ENCODE measurements around the gene ZGLP1.
A peak's percentile ranks its signal among the peaks of the same experiment; 100 is the strongest.

Gene ZGLP1

DNA sequence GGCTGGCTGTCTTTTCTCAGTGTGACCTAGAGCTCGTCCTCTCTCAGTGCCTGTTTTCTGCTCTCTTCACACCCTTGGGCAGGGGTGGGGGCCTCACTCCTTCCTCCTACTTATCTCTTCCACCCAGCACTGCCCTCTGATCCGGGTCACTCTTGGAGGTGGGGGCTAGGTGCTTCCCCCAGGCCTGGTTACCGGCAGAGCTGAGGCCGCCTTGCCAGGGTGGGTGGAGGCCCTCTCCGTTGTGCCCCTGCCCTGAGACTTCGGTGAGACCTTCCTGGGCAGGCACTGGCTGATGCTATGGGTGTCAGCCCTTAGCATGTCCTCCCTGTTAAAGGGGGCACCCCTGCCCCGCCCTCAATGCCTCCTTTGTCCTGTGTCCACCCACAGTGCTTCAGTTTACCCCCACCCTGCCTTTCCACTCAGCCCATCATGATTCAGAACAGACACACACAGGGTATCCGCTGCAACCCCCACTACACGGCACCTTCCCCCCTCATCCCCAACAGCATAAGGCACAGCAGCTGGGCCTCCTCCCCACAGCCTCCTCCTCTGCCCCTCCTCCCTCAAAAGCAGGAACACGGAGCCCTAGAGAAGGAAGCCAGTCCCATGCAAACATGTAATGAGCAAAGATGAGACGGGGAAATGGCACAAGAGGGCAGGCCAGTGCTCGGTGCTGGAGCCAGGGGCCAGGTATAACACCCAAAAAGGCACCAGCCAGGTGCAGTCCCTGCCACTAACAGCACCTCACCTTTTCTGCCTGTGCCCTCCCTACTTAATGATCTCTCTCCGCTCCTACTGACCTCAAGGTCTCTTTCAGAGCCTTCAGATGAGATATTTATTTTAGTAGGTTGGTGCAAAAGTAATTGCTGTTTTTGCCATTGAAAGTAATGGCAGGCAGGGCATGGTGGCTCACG, 9.8 kb downstream of the ZGLP1 start:
- DNase-seq (ENCODE audit: low read depth) = no peak
- H3K4me3 ChIP-seq (ENCODE audit: low read depth, low read length) = no peak overlapping the region

DNA sequence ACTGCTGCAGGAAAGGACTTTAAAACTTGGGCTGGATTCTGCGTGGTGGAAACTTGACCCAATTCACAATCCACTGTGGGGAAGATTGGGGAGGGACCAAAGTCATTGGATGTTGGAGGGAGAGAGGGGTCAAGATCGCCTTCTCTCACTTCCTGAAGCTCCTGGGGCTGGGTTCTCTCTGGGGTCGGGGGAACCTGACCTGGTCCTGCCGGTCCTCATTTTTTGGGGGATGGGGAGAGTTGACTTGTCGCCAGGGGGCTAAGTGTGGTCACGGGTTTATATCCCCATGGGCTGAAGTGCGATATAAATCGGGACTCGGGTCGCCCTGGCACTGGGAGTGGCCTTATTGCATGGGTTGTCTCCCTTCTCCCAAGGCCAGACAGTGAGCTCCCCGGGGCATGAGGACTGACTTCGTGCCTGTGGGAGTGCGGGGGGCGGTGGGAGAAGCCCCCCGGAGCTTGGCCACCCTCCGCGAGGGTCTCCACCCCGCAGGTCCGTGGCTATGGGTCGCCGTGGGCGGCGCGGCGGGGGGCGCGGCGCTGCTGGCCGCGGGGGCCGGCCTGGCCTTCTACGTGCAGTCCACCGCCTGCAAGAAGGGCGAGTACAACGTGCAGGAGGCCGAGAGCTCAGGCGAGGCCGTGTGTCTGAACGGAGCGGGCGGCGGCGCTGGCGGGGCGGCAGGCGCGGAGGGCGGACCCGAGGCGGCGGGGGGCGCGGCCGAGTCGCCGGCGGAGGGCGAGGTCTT, 13.6 kb downstream of the ZGLP1 start:
- no peak overlapping the region for H3K4me3 ChIP-seq (ENCODE audit: low read depth, low read length)
- DNase-seq (ENCODE audit: low read depth) = no peak
- TF ChIP-seq, protein P1, sequence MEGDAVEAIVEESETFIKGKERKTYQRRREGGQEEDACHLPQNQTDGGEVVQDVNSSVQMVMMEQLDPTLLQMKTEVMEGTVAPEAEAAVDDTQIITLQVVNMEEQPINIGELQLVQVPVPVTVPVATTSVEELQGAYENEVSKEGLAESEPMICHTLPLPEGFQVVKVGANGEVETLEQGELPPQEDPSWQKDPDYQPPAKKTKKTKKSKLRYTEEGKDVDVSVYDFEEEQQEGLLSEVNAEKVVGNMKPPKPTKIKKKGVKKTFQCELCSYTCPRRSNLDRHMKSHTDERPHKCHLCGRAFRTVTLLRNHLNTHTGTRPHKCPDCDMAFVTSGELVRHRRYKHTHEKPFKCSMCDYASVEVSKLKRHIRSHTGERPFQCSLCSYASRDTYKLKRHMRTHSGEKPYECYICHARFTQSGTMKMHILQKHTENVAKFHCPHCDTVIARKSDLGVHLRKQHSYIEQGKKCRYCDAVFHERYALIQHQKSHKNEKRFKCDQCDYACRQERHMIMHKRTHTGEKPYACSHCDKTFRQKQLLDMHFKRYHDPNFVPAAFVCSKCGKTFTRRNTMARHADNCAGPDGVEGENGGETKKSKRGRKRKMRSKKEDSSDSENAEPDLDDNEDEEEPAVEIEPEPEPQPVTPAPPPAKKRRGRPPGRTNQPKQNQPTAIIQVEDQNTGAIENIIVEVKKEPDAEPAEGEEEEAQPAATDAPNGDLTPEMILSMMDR (IDR thresholded peaks at IDR 0.05; ENCODE audit: control insufficient read depth, extremely low read depth, insufficient read depth) = no peak

More for the DNA sequence above, 9.8 kb downstream of the ZGLP1 start:
- TF ChIP-seq, protein P1 (IDR thresholded peaks at IDR 0.05; ENCODE audit: control insufficient read depth, extremely low read depth, insufficient read depth) = no peak

DNA sequence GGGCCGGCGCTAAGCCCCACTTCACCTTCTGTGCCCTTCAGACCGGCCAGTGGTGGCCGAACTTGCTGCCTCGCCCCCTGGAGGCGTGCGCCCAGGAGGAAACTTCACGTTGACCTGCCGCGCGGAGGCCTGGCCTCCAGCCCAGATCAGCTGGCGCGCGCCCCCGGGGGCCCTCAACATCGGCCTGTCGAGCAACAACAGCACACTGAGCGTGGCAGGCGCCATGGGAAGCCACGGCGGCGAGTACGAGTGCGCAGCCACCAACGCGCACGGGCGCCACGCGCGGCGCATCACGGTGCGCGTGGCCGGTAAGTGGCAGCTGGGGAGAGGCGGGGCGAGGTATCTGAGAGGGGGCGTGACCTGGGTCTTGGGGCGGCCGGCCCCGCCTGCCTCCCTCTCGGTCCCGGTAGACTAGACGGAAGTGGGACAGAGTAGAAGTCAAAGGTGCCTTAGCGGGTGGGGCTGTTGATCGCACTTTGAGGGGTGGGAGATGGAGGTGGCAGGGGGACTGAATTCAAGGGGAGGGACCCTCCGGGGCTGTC, 14.2 kb downstream of the ZGLP1 start:
- no peak overlapping the region for H3K4me3 ChIP-seq (ENCODE audit: low read depth, low read length)
- TF ChIP-seq, protein P1 (IDR thresholded peaks at IDR 0.05; ENCODE audit: control insufficient read depth, extremely low read depth, insufficient read depth) = no peak
- DNase-seq (ENCODE audit: low read depth) = no peak

DNA sequence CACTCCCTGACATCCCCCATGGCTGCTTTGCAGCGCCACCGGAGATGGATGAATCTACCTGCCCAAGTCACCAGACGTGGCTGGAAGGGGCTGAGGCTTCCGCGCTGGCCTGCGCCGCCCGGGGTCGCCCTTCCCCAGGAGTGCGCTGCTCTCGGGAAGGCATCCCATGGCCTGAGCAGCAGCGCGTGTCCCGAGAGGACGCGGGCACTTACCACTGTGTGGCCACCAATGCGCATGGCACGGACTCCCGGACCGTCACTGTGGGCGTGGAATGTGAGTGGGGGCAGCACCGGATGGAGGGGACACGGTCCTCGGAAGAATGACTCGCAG, 15.3 kb downstream of the ZGLP1 start:
- H3K4me3 ChIP-seq (ENCODE audit: low read depth, low read length) = no peak overlapping the region
- DNase-seq (ENCODE audit: low read depth) = no peak
- TF ChIP-seq, protein P1 (IDR thresholded peaks at IDR 0.05; ENCODE audit: control insufficient read depth, extremely low read depth, insufficient read depth) = no peak

- TF ChIP-seq, protein P1 (IDR thresholded peaks at IDR 0.05; ENCODE audit: control insufficient read depth, extremely low read depth, insufficient read depth) = no peak
- no peak for DNase-seq (ENCODE audit: low read depth)
- H3K4me3 ChIP-seq (ENCODE audit: low read depth, low read length) = no peak overlapping the region
These were observed 15.8 kb downstream of the ZGLP1 start for GRCh38 chr19:10293637-10294367.

GRCh38 chr19:10292789-10293636, 16.6 kb downstream of the ZGLP1 start:
- TF ChIP-seq, protein P1 (IDR thresholded peaks at IDR 0.05; ENCODE audit: control insufficient read depth, extremely low read depth, insufficient read depth) = no peak
- peak overlapping the region; percentile 46; the same call in 1 of the 2 replicates for H3K4me3 ChIP-seq (ENCODE audit: low read depth, low read length)
- DNase-seq (ENCODE audit: low read depth) = no peak
